GM12892 (cell line): ENCODE results near the gene GPR156.

ENCODE experiments used
- DNase-seq: peaks from one replicate; pipeline ENCODE4 v3.0.0; 2011; ENCODE audit not compliant: insufficient read length
- FAIRE-seq: peaks from 2 replicates; lab custom pipeline; 2011; peaks lifted over from hg19 to GRCh38; lab: Jason Lieb, UNC
- POLR2A ChIP-seq: IDR thresholded peaks from 2 replicates; pipeline ENCODE4 v1.6.1; 2011; ENCODE audit warnings: low read depth, low read length, control low read depth
- POLR2AphosphoS5 ChIP-seq: IDR thresholded peaks from 2 replicates; pipeline ENCODE4 v1.6.1; 2011; ENCODE audit warnings: low read depth, low read length, control low read depth
- TAF1 ChIP-seq: IDR thresholded peaks from 2 replicates; pipeline ENCODE4 v1.6.1; 2011; ENCODE audit warnings: low read depth, mild to moderate bottlenecking, control low read depth, low read length, borderline replicate concordance

GPR156 gene

DNA sequence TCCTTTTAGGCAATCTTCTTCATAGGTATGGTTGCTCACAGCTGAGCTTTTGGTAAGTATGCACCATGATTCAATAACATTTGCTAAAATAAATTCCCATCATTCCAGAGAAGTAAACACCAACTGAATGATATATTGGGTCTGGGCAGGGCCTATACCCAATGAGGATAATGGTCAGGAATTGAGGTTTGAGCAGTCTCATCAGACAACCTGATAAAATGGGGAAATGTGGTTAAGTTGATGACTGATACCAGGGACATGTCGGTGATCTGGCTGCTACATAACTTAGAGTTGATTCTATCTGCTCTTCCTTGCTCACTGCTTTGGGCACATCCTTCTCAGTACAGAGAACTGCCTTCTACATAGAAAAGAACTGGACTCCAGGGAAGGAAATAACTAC, 92.9 kb downstream of the GPR156 start:
- DNase-seq: no peak

DNA sequence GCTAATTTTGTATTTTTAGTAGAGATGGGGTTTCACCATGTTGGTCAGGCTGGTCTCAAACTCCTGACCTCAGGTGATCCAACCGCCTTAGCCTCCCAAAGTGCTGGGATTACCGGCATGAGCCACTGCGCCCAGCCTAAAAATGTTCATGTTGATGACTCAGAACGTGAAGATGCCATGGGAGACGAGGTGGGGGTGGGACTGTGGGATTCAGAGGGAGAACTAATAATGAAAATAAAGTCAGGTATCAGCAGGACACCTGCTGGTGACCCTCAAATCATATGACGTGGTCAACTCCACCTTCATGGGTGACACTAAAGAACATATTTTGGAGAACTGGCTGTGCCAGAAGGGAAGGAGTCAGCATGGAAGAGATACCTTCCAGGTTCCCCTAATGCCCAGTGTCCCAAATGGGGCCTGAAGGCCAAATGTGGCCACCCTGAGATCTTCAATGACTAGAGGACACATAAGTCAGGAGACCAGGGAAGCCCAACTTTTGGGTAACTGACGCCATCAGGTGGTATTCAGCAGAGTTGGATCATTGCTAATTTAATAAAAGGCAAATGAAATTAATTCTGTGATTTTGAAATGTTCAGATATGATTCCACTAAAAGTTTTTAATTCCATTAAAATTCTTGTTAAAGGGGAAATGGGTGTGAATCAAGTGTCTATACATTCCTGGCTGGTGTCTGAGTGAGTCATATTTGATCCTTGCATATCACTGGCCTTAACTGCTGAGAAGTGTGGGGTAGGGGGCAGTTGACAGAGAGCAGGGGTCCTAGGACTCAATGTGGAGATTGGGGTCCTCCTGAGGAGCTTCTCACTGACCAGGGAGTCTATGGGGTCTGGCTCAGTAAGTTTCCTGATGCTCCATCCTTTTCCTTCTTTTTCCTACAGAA, 102.2 kb downstream of the GPR156 start:
- FAIRE-seq (no peak), DNase-seq (no peak)
- TF ChIP-seq TAF1 (no peak), POLR2A (no peak), POLR2AphosphoS5 (no peak)

More for the DNA sequence above, 92.9 kb downstream of the GPR156 start:
- no peak for FAIRE-seq
- TF ChIP-seq TAF1 (no peak), POLR2A (no peak), POLR2AphosphoS5 (no peak)

- DNase-seq: no peak
- no peak for TF ChIP-seq POLR2A
- TF ChIP-seq TAF1: no peak
- TF ChIP-seq POLR2AphosphoS5: no peak
- FAIRE-seq: no peak
Measured at GRCh38 chr3:120181632-120182031, 103.4 kb downstream of the GPR156 start.

DNA sequence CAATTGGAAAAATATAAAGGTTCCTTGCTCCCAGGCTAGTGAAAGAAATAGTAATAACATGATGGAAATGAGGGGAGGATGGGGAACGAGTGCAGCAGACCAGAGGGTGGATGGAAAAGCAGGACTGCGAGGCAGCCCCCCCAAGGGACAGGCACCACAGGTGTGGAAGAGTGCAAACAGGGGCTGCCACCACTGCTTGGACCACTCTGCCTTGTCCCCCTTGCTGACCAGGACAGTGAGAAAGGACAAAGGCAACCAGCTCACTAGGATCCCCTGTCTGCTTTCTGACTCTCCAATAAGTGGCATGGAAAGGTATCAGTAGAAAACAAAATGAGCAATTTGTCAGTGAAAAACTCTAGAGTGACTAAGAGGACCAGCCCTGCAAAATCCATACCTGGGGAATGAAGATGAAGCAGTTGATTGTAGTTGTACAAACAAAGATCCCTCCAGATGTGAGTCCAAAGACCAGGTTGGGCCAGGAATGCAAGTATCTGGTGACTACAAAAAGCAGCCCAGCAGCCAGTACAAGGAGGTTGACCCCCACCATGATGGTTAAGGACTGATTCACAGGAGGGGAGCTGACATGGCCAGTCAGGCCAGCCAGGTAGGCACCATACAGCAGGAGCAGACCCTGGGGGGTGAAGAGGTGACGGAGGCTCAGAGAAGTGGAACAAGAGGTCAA, 104.2 kb downstream of the GPR156 start:
- DNase-seq (no peak), FAIRE-seq (no peak)
- no peak for TF ChIP-seq TAF1
- TF ChIP-seq POLR2AphosphoS5: no peak
- no peak for TF ChIP-seq POLR2A

DNA sequence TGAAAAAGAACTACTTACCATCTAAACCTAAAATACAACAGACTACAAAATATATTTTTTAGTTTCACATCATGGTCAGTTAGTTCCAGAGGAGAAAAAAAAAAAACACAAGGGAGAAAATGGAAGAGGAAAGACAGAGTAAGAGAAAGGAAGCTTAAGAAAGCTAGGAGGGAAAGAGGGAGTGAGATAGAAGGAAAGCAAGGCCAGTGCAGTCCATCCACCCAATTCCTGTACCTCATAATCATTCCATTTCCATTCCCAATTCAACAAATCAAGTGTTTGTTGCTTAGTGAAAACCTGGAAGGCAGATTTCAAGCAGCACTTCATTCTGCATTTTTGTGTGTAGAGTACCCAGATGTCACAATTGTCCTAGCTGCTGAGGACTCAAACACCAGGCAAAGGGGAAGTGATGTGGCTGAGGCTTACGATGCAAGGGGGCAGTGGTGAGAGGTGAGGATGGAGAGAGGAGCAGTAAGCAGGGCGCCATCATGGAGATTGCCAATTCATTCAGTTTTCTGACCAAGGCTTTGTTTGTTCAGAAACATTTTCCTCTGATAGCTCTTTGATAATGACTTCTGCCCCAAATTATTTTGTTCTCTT, 107.2 kb downstream of the GPR156 start:
- no peak for FAIRE-seq
- TF ChIP-seq POLR2A (no peak), TAF1 (no peak), POLR2AphosphoS5 (no peak)
- no peak for DNase-seq

DNA sequence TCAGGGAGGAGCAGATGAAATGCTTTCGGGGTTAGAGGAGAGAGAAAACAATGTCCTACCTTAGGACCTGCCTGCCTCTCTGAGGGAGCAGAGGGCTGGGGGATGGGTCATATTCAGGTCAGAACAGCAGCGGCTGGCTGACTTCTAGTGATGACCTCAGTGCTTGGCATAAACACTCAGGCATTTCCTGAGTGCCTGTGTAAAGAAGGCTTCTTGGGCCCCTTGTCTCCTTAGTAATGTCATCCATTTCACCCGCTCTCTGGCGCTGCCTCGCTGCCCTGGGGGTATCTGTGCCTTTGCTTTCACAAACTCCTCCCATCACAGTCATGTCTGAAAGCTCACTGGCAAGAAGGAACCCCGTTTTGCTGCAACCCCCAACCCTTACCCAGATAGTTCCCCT, 107.9 kb downstream of the GPR156 start:
- DNase-seq: no peak
- TF ChIP-seq POLR2AphosphoS5 (no peak), POLR2A (no peak), TAF1 (no peak)
- FAIRE-seq: no peak

DNA sequence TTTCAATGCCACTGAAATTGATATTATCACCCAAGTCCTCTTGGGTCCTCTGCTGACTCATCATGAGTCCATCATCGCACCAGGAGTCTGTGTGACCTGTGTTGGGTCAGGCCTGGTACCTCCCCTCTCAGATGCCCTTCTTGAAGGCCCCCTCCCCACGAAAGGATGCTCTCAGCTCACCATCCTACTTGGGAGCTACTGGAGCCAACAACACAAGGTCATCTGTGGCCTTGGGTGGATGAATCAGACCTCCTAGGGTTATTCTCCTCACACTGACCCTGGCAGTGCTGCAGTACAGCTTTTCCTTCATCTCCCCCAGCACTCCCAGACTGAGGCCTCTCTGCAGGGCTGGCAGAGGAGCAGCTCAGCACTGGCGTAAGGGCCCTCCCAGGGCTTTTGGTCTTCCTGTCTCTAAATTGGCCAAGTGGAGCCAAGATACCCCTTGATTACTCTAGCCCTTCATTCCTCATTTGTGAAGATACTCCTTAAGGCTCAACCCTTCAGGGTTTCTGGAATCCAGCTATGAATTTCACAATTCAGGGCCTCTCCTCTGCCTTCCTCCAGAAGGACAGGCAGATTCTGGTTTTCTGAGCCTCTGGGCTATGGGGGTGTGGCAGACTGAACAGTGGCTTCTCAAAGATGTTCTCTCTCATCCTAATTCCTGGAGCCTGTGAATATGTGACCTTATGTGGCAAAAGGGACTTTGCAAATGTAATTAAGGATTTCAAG, 110.0 kb downstream of the GPR156 start:
- no peak for FAIRE-seq
- no peak for DNase-seq
- no peak for TF ChIP-seq POLR2AphosphoS5
- TF ChIP-seq TAF1: no peak
- no peak for TF ChIP-seq POLR2A

DNA sequence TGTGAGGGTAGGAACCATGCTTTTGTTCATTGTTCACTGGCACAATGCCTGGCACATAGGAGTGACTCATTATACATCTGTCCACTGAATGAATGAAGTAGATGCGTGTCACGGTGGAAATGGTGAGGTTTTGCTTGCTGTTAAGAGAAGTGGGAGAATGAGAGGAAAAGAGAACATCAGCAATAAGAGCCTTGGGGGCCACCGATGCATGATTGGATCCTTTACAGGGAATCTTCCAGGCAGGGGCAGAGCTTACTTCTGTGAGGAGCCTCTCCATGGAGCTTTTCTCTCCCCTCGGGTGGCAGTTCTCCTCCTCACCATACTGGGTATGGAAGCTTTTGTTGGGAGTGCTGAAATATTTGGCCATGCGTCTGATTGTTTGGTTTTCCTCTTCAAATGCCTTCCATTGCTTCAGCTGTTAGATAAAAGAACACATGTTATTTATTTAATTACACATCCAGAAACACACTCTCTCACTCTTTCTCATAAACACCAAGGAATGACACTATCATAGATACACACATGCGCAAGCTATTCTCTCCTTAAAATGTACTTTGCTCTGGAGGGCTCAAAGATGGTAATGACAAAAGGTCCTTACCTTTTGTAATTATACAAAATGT, 111.9 kb downstream of the GPR156 start:
- no peak for DNase-seq
- FAIRE-seq: no peak

GRCh38 chr3:120172070-120172469, 113.0 kb downstream of the GPR156 start:
- no peak for FAIRE-seq

More for the DNA sequence above, 111.9 kb downstream of the GPR156 start:
- no peak for TF ChIP-seq POLR2AphosphoS5
- TF ChIP-seq POLR2A: no peak
- no peak for TF ChIP-seq TAF1

DNA sequence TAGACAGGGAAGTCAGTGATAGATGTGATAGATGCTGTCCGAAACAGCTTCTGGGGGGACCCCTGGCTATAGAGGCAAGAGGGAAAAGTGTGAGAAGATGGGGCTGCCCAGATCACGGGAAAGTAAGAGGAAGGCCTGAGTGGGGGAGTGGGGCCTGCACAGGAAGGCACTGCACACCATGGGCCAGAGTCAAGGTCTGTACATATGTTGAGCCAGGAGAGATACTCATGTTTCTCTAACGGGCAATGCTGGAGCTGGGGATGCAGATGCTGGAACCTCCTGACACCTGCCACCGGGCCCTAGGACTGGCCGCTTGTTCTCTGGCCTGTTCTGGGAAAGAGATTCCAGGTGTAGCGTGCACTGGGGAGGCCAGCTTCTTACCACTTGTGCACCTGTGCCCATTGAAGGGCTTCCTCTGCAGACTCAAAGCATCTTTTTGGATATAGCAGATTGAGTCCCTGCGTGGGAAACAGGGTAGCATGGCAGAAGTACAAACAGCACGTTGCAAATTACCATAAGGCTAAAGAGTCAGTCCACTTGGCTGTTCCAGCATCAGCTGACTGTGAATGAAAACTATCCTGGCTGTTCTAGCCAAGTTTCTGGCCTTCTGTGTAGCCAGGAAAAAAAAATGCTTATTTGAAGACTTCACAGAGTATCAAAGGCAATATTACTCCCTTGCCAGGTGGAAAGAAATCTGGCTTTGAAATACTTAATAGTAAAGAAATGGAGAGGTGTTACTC, 113.7 kb downstream of the GPR156 start:
- no peak for DNase-seq
- FAIRE-seq: no peak
- TF ChIP-seq TAF1: no peak
- TF ChIP-seq POLR2AphosphoS5: no peak
- TF ChIP-seq POLR2A: no peak

More at GRCh38 chr3:120172070-120172469, 113.0 kb downstream of the GPR156 start:
- DNase-seq: no peak
- TF ChIP-seq POLR2AphosphoS5 (no peak), TAF1 (no peak)
